Memory B cell (primary cell): Measurements from ENCODE around the gene PPM1M.

Experiments used
- ATAC-seq: fragments of 150-1000 bp; cut with Tn5 transposase; 2 replicates; pipeline ENCODE4 v1.10.0; 2021; ENCODE audit warnings: low read depth, mild to moderate bottlenecking, moderate library complexity
- DNase-seq, 2 donors: peaks; one replicate each; pipeline ENCODE4 v3.0.0; 2022; ENCODE audit warnings: low spot score in 2 of 2
- H3K27ac Mint-ChIP-seq: one replicate; pipeline ENCODE4 v1.8.0; 2022; ENCODE audit warnings: mild to moderate bottlenecking, moderate library complexity, mixed read lengths
- H3K27me3 Mint-ChIP-seq: one replicate; pipeline ENCODE4 v1.8.0; 2022; ENCODE audit warnings: mixed read lengths
- H3K36me3 Mint-ChIP-seq: one replicate; pipeline ENCODE4 v1.8.0; 2022; ENCODE audit warnings: mild to moderate bottlenecking, mixed read lengths
- H3K4me1 Mint-ChIP-seq: one replicate; pipeline ENCODE4 v1.8.0; 2022; ENCODE audit warnings: mixed read lengths
- H3K4me3 Mint-ChIP-seq: one replicate; pipeline ENCODE4 v1.8.0; 2022; ENCODE audit warnings: mild to moderate bottlenecking, moderate library complexity, mixed read lengths
- H3K9me3 Mint-ChIP-seq: one replicate; pipeline ENCODE4 v1.8.0; 2022; ENCODE audit warnings: mixed read lengths

PPM1M gene

DNA sequence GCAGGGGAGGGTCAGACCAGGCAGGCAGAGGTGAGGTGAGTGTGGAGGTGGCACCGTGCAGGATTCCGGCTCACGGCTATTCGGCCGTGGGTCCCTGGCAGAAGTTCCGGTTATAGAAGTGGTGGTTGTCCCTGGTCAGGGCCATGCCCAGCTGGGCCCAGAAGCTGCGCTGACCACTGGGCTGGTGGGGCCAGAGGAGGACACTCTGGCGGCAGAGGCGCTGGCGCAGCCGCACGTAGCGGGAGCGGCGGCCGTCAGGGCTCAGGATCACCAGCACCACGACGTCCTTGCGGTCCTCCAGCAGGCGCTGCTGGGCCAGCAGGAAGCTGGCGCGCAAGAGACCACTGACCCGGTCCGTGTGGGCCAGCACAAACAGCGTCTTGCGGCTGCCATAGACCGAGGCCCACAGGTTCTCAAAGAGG, 24.4 kb upstream of the PPM1M start:
- peaks cover 57% of the 10 kb centered on the region for H3K4me1 Mint-ChIP-seq
- ATAC-seq (no peak), DNase-seq (no peak)
- peaks cover 27% of the 10 kb centered on the region for H3K36me3 Mint-ChIP-seq
- no peaks in the 10 kb centered on the region for H3K27me3 Mint-ChIP-seq
- H3K4me3 Mint-ChIP-seq = peak overlapping the region; percentile 47
- no peaks in the 10 kb centered on the region for H3K9me3 Mint-ChIP-seq
- no peak overlapping the region for H3K27ac Mint-ChIP-seq

DNA sequence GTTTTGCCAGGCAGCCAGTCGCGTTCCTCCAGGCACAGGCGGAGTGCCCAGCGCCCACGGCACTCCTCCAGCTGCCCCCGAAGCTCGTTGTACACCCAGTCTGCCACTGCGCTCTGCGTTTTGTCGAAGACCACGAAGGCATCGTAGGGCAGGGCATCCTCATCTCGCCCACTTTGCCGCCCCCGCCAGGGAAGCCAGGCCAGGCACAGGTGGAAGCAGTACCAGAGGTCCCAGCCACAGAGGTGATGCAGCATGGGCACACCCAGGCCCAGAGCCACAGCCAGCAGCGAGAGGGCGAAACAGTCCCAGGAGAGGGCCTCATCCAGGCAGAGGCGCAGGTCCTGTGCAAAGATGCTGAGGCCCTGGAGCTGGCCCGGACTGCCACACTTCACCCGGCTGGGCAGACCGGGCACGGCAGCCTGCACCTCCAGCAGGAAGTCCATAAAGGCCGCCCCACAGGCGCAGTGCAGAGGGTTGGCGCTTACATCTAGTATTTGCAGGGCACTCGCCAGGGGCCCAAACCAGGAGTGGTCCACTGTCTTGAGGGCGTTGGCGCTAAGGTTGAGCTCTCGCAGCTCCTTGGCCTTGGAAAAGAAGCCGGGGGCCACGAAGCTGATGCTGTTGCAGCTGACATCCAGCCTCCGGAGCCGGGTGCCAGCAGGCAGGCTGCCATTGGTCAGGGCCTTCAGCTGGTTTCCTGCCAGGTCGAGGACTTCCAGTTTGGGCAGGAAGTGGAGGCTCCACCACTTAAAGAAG, 23.8 kb upstream of the PPM1M start:
- Mint-ChIP-seq H3K4me3 (peak overlapping the region; percentile 52), H3K4me1 (peaks cover 60% of the 10 kb centered on the region), H3K9me3 (no peaks in the 10 kb centered on the region), H3K27ac (no peak overlapping the region), H3K36me3 (peaks cover 24% of the 10 kb centered on the region), H3K27me3 (no peaks in the 10 kb centered on the region)
- ATAC-seq (no peak), DNase-seq (no peak)

DNA sequence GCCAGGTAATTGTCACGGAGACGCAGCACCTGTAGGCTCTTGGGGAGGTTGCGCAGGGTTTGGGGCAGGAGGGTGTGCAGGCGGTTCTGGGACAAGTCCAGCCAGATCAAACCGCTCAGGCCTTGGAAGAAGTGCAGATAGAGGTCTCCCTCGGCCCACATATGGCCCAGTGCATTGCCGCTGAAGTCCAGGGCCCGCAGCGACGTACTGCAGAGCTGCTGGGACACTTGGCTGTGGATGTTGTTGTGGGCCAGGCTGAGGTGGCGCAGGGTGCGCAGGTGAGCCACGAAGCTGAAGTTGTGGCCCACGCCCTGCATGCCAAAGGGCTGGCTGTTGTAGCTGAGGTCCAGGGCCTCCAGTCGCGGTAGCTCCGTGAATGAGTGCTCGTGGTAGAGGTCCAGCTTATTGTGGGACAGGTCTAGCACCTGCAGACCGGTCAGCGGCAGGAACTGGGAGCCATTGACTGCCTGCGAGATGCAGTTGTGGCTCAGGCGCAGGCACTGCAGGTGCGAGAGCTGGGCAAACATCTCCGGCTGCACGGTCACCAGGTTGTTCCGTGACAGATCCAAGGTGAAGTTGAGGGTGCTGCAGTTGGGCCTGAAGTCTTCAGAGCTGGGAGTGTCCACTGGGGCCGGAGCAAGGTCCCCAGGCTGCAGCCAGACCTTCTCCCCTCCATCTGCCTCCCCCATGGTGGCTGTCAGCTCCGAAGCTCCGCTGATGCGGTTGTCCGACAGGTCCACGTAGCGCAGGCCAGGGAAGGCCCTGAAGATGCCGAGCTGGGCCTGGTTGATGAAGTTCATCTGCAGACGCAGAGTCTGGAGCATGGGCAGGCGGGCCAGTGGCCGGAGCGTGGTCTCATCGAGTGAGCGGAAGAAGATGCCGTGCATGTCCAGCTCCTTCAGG, 23.0 kb upstream of the PPM1M start:
- peak overlapping the region; percentile 60 for H3K27ac Mint-ChIP-seq
- H3K36me3 Mint-ChIP-seq = peaks cover 23% of the 10 kb centered on the region
- no peaks in the 10 kb centered on the region for H3K27me3 Mint-ChIP-seq
- ATAC-seq = no peak
- no peak for DNase-seq
- peak overlapping the region; percentile 93 for H3K4me3 Mint-ChIP-seq
- no peaks in the 10 kb centered on the region for H3K9me3 Mint-ChIP-seq
- H3K4me1 Mint-ChIP-seq = peaks cover 55% of the 10 kb centered on the region

GRCh38 chr3:52223449-52224408, 21.8 kb upstream of the PPM1M start:
- H3K4me3 Mint-ChIP-seq = peak overlapping the region; percentile 93

DNA sequence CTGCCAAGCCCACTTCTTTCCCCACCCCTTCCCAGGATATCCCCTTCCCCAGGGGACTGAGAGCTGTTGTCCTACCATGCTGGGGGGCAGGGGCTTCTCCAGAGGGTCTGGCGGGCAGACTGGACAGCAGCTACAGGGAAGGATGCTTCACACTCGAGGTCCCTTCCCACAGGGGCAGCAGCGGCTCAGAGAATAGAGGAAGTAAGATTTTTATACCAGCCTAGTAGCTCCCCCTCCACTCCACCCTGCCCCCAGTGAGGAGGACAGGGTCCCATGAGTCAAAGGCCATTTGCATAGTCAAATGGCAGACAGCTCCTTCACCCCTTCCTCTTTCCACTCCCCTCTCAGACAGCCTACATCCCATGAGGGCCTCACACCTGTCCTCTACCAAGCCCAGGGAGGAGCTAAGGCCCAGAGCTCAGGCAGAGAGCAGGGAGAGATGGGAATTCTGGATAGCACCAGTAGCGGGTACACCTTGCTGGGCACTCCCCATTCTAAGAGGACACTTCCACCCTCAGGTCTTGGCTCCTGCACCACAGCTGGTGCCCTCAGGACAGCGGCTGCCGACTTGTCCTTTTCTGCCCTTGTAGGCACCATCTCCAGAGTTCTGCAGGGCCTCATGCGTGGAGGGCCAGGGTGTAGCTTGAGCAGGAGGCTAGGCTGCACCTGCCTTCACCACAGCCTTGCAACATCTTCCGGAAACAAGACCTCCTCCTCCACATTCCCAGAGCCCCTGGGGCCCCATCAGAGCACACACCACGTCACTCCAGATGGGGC, 19.9 kb upstream of the PPM1M start, which contains the start of gene TLR9:
TSS of gene TLR9 (minus strand) at position 194 of the 777 bp plus-strand sequence. CDS start at position 78, 116 bp downstream.
- Mint-ChIP-seq H3K36me3 (peaks cover 34% of the 10 kb centered on the region), H3K27me3 (no peaks in the 10 kb centered on the region), H3K27ac (peak within 1 kb of the TSS; percentile 94), H3K9me3 (no peaks in the 10 kb centered on the region), H3K4me1 (peaks cover 48% of the 10 kb centered on the region), H3K4me3 (peak within 1 kb of the TSS; percentile 93)
- ATAC-seq = peak; percentile 94
- DNase-seq = peak; percentile 73 to 81

More at GRCh38 chr3:52223449-52224408, 21.8 kb upstream of the PPM1M start:
- ATAC-seq (no peak), DNase-seq (no peak)
- Mint-ChIP-seq H3K9me3 (no peaks in the 10 kb centered on the region), H3K4me1 (peaks cover 52% of the 10 kb centered on the region), H3K27me3 (no peaks in the 10 kb centered on the region), H3K36me3 (peaks cover 23% of the 10 kb centered on the region), H3K27ac (peak overlapping the region; percentile 60)

DNA sequence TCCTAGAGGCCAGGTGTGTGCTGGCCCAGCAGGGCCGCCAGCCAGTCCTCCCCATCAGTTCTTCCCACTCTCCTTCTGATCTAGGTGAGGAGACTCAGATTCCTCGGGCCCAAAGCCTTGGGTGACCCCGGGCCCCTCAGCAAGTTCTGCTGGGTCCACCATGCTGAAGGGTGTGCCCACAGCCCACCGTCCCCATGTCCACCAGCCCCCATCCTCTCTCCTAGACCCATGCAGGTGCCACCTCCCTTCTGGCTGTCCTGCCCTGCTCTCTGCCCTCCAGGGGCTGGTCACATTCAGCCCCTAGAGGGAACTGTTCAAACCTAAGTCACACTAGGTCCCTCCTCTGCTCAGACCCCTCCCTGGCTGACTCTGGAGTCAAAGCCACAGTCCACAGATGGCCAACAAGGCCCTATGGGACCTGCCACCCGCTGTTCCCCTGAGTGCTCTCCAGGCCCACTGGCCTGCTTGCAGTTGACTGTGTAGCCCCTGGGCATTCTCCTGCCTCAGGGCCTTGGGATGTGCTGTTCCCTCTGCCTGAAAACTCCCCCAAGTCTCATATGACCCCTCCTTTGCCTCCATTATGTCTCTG, 19.2 kb upstream of the PPM1M start:
- no peaks in the 10 kb centered on the region for H3K27me3 Mint-ChIP-seq
- H3K9me3 Mint-ChIP-seq = no peaks in the 10 kb centered on the region
- peaks cover 48% of the 10 kb centered on the region for H3K4me1 Mint-ChIP-seq
- DNase-seq = no peak
- no peak for ATAC-seq
- peak overlapping the region; percentile 94 for H3K27ac Mint-ChIP-seq
- H3K4me3 Mint-ChIP-seq = peak overlapping the region; percentile 93
- H3K36me3 Mint-ChIP-seq = peaks cover 36% of the 10 kb centered on the region

DNA sequence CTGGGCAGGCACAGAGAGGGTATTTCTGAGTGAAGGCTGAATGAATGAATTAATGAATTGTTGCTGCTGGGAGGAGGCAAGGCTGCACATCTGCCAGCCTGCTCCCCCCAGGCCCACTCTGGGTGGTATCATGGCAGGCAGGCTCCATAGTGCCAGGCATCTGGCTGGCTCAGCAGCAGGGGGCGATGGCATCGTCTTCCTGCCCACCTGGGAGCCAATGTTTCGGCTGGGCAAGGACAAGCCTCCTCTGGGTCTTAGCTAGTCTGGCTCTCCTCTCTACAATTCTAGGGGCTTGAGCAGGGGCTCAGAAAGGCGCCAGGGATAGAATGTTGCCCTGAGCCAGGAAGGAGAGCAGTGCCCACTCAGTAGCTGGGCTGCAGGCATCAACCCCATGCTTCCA, 18.4 kb upstream of the PPM1M start:
- Mint-ChIP-seq H3K27ac (peak overlapping the region; percentile 94), H3K4me1 (peaks cover 53% of the 10 kb centered on the region), H3K9me3 (no peaks in the 10 kb centered on the region), H3K4me3 (no peak overlapping the region), H3K36me3 (peaks cover 41% of the 10 kb centered on the region), H3K27me3 (no peaks in the 10 kb centered on the region)
- DNase-seq (no peak), ATAC-seq (no peak)

GRCh38 chr3:52227766-52228165, 17.8 kb upstream of the PPM1M start:
- Mint-ChIP-seq H3K36me3 (peaks cover 38% of the 10 kb centered on the region), H3K4me3 (no peak overlapping the region), H3K9me3 (no peaks in the 10 kb centered on the region), H3K27me3 (no peaks in the 10 kb centered on the region), H3K4me1 (peaks cover 52% of the 10 kb centered on the region), H3K27ac (no peak overlapping the region)
- ATAC-seq = no peak
- no peak for DNase-seq

DNA sequence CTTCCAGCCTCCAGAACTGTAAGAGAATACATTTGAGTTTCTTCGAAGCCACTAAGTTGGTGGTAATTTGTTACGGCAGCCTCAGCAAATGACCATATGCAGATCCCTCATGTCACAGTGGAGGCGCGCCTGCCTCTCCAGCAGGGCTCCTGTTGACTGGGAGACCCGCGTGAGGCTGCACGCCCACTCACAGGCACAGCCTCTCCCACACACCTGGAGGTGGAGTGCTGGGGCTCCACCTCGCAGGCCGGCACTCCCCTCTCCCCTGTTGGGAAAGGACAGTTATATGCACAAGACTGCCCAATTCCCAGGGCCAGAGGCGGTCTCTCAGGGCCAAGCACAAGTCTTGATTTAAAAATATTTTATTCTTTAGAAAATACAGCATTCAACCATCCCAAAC, 17.3 kb upstream of the PPM1M start:
- Mint-ChIP-seq H3K36me3 (peaks cover 33% of the 10 kb centered on the region), H3K27me3 (no peaks in the 10 kb centered on the region), H3K9me3 (no peaks in the 10 kb centered on the region), H3K27ac (no peak overlapping the region), H3K4me1 (peaks cover 47% of the 10 kb centered on the region), H3K4me3 (no peak overlapping the region)
- no peak for DNase-seq
- no peak for ATAC-seq

- DNase-seq (no peak), ATAC-seq (no peak)
- H3K9me3 Mint-ChIP-seq = no peaks in the 10 kb centered on the region
- no peaks in the 10 kb centered on the region for H3K27me3 Mint-ChIP-seq
- H3K27ac Mint-ChIP-seq = no peak overlapping the region
- no peak overlapping the region for H3K4me3 Mint-ChIP-seq
- peaks cover 27% of the 10 kb centered on the region for H3K36me3 Mint-ChIP-seq
- peaks cover 41% of the 10 kb centered on the region for H3K4me1 Mint-ChIP-seq
Observed at GRCh38 chr3:52228751-52229291, 16.7 kb upstream of the PPM1M start.

DNA sequence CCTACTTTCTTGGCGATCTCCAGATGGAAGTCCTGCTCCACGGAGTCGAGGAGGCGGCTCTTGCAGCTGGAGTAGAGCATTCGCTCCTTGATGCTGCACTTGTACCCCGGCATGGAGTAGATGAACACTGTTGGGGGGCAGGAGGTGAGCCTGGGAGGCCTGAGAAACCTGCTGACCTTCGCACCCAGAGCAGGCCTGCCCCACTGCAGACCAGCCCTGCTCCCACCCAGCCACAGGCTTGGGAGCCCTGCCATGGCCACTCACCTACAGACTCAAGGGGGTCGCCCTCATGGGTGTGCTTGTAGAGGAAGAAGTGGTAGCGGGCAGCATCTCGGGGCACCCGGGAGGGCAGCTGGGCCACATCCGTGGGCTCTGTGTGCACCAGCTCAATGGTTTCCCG, 15.9 kb upstream of the PPM1M start:
- Mint-ChIP-seq H3K9me3 (no peaks in the 10 kb centered on the region), H3K4me3 (no peak overlapping the region), H3K4me1 (peaks cover 38% of the 10 kb centered on the region), H3K27ac (no peak overlapping the region), H3K36me3 (peaks cover 24% of the 10 kb centered on the region), H3K27me3 (no peaks in the 10 kb centered on the region)
- DNase-seq (no peak), ATAC-seq (no peak)

- Mint-ChIP-seq H3K36me3 (peaks cover 23% of the 10 kb centered on the region), H3K27ac (peak overlapping the region; percentile 14), H3K9me3 (no peaks in the 10 kb centered on the region), H3K27me3 (no peaks in the 10 kb centered on the region), H3K4me3 (peak overlapping the region; percentile 21), H3K4me1 (peaks cover 37% of the 10 kb centered on the region)
- ATAC-seq = no peak
- DNase-seq = no peak
Observed at GRCh38 chr3:52230461-52230860, 15.1 kb upstream of the PPM1M start.
